Stimulated activated CD8-positive, alpha-beta memory T cell treated with anti-CD3 and anti-CD28 coated beads, Interleukin-12 subunit alpha, Interleukin-12 subunit beta, amount 100 ng/mL, for 1 hour (primary cell): ENCODE data around the gene EIF5A.
"Not testable (repeated sequence)": the region's sequence is repeated elsewhere in the genome, so short reads cannot be mapped to it uniquely, and the experiment has no call there.

ENCODE experiments used
- DNase-seq: peaks from one replicate; pipeline ENCODE4 v3.0.0-alpha.2; 2020; ENCODE audit warnings: low read depth

Gene EIF5A

GRCh38 chr17:7332600-7333069 lies 25.2 kb downstream of the EIF5A start:
- not testable (repeated sequence) for DNase-seq

DNA sequence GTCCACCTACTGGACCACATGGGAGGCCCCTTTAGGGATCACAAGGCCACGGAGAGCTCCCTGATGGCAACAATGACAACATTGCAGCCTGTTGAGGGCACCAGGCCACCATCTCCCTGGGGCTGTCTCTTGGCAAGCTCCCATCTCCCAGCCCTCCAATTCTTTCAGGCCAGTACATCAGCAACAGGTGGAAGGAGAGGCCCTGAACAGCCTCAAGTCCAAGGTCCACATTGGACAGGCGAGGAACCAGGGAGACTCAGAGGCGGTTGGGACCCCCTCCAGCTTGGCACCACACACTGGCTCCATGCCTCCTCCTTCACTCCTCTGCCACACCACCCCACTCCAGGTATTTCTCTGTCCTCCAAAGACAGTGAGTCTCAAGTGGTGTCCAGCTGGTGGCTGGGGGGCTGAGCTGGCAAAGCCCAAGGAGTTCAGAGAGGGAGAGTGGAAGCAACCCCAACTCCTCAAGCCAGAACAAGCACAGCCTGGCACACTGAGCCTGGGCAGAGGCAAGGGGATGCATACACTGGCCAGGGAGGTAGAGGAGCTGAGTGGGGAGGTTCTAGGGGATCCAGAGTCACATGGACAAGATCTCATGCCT lies 27.6 kb downstream of the EIF5A start:
- no peak for DNase-seq

DNA sequence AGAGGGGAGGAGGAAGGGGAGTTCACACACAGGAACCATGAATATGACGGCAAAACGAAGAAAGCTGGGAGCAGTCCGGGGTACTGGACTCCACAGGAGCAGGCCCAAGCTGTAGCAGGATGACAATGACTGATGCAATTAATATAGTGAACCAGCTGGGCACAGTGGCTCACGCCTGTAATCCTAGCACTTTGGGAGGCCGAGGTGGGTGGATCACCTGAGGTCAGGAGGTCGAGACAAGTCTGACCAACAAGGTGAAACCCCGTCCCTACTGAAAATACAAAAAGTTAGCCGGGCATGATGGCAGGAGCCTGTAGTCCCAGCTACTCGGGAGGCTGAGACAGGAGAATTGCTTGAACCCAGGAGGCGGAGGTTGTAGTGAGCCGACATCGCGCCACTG lies 28.3 kb downstream of the EIF5A start:
- DNase-seq: not testable (repeated sequence)

DNA sequence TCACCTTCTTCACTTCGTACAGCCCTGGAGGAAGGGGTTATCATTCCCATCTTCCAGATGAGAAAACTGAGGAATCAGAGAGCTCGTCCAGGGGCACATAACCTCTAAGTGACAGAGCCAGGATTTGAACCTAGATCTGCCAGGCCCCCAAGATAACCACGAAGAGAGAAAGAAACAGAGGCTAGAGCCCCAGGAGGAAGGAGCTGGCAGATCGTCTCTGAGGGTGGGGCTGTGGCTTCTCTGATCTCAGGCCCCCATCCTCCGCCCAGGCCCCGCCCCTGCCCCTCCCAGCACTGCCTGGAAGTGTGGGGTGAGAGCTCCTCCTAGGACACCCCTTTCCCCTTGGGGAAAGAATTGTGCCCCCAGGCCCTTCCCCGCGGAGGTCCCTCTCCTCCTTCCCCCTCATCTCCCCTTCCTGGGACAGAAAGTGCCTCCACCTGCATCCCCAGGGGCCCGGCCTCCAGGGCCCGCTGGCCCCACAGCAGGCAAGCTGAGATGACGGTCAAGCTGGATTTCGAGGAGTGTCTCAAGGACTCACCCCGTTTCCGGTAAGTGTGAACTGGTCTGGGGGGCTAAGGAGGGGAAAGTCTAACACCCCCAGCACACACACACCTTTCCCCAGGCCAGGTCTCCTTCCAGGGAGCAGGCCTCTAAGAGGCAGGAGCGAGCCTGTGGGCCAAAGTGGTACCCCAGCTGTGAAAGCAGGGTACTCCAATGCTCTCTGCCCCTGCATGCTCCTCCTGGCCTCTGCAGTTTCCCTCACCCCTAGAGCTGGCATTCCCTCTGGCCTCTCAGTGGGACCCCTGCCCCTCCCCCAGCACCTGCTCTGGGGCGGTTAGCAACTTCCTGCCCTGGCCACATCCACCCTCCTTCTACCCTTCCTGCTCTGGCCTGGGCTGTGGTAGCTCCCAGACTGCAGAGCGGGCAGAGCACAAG lies 29.1 kb downstream of the EIF5A start, which contains the start of gene ACAP1:
ACAP1 (plus strand) TSS at position 290 of the 936 bp plus-strand sequence; CDS start at position 496, 206 bp downstream.
- DNase-seq: peak; percentile 80

- DNase-seq: not testable (repeated sequence)
Observed at GRCh38 chr17:7337600-7337999, 30.2 kb downstream of the EIF5A start.

- DNase-seq: no peak
Observed at GRCh38 chr17:7340179-7340578, 32.8 kb downstream of the EIF5A start.

- no peak for DNase-seq
Observed at GRCh38 chr17:7341842-7342241, 34.4 kb downstream of the EIF5A start.

GRCh38 chr17:7343250-7343649 lies 35.8 kb downstream of the EIF5A start:
- DNase-seq: no peak

GRCh38 chr17:7346761-7347614 lies 39.6 kb downstream of the EIF5A start:
- DNase-seq: no peak

- no peak for DNase-seq
Observed at GRCh38 chr17:7347630-7348477, 40.4 kb downstream of the EIF5A start.

DNA sequence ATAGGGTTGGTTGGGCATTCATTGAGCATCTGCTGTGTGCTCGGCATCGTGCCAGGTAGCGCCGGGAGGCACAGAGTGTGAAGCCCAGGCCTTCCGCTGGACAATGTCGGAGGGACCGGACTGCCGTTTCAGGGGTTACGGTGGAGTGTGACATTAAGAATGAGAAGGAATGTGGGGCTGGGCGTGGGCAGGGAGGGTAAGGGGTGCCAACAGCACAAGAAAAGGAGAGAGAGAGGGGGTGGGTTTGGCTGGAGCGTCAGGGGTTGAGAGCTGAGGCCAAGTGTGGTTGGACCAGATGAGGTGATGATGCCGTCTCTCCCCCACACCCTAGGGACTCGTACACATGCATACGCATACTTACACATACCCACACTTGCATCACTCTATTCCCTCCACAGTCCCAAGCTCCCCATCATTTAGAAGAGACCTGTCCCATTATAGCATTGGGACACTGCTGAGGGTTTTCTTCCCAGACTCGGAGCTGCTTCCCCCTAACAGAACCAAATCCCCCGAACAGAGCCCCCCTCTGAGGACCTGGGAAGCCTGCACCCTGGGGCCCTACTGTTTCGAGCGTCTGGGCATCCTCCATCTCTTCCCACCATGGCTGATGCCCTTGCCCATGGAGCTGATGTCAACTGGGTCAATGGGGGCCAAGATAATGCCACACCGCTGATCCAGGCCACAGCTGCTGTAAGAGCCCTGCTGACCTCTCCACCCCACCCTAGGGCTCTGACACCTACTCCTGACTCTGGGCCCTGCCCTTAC lies 41.2 kb downstream of the EIF5A start:
- DNase-seq: no peak

DNA sequence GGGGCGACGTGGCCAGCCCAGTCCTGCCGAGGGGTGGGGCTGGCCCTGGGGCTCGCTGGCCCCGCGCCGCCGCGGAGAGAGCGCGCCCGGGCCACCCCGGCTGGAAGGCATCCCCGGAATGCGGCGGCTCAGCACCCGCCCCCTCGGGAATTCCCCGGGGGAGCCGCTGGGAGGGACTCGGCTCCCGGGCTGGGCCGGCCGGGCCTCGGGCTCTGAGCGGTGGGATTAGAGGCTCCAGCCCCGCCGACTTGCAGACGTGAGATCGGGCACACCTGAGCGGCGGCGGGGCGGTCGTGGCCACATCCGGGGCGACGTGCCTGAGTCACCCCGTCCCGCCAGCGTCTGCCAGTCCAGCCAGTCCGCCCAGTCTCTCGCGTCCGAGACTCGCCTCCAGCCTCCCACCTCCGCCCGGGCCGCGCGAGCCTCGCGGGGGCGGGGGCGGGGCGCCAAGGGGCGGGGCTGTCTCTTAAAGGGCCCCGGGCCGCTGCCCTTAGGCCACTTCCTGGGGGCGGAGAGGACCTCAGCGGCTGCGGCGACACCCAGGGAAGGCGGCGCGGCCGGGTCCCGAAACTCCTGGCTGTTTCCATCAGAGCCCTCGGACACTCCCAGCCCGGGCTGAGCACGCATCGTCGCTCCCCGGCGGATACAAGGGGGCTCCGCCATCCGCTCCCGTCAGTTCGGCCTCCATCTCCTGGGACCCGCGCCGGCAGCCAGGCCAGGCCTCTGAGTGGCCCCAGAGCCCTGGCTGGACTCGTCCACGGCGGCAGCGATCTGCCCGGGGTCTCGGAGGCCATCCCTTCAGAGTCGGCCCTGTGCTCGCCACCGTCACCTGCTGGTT lies 44.5 kb downstream of the EIF5A start, which contains the start of gene KCTD11:
KCTD11 (plus strand) TSS at position 498 of the 838 bp plus-strand sequence.
- DNase-seq: peak; percentile 46

- no peak for DNase-seq
Observed at GRCh38 chr17:7352503-7352889, 45.1 kb downstream of the EIF5A start.

GRCh38 chr17:7352910-7353635 lies 45.6 kb downstream of the EIF5A start:
- no peak for DNase-seq

DNA sequence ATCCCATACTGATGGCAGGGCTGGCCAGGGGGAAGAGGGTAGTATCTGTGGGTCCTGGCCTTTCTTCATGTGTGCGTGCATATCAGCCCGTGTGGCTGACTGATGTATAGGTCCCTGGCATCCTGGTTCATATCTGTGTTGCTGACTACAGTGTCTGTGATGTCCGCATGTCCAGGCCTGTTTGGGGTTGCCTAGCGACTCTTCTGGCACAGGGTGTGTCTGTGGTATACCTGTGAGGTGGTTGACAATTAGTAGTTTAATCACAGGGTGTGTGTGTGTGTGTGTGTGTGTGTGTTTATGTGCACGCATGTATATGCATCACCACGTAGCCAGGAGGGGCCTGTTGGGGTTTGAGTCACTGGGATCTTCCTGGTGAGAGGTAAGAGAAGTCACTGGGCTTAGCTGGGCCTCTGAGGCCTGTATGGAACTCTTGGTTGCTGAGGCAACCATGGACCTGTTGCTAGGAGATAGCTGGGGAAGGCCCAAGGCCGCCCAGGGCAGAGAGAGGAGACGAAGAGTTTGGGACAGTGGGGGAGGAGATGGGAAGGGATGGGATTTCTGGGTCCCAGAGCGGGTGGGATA lies 46.9 kb downstream of the EIF5A start:
- DNase-seq: no peak

GRCh38 chr17:7355053-7355452 lies 47.6 kb downstream of the EIF5A start, which contains the start of gene TMEM95:
Gene TMEM95 (plus strand): TSS chr17:7355156. CDS start chr17:7355205, 49 bp downstream.
- no peak for DNase-seq

DNA sequence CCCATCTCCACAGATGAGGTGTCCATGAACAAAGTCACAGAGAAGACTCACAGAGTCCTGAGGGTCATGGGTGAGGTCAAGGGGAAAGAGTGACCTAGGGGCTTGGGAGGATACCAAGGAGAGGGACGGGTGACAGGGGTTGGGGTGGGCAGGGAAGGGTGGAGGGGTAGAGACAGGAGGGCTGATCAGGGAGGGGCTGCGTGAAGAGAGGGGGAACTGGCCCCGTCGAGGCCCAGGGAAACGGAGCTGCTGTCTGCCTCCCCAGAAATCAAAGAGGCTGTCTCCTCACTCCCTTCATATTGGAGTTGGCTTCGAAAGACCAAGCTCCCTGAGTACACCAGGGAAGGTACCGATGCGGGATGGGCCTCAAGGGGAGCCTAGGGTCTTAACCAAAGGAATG lies 48.1 kb downstream of the EIF5A start:
- no peak for DNase-seq

DNA sequence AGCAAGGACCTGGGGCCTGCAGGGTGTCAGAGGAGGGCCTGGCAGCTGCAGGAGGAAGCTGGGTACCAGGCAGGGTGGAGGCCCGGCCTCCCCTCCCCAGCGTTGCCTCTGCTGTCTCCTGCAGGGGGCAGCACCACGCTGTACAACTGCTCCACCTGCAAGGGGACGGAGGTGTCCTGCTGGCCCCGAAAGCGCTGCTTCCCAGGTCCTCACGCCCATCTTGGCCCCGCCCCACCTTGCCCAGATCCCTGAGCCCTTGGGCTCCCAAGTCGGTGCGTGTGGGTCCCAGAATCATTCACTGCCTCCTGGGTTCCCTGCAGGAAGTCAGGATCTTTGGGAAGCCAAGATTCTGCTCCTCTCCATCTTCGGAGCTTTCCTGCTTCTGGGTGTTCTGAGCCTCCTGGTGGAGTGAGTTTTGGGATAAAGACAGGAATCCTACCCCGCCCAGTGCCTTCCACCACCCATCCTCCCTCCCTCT lies 48.7 kb downstream of the EIF5A start:
- DNase-seq: peak; percentile 74
